ENCODE data around the gene GARIN5B. TPM values are rescaled to one million over a fixed set of nuclear protein-coding genes. Genes with fewer than 3 reads are reported as not detected.

Gene GARIN5B
- total and polyA plus RNA-seq, 2 of the 8 experiments (the other 6 are each of a cell fraction or from before 2014, with no cell fraction given): 0.03 TPM; not detected in 1

GRCh38 chr19:55358493-55358892, 4.6 kb downstream of the GARIN5B start:
- no peak overlapping the region for H3K14ac ChIP-seq (ENCODE audit: insufficient read length)
- H3K56ac ChIP-seq (replicated peaks; ENCODE audit: insufficient read length, low read depth, low read length): no peak overlapping the region
- DNase-seq (ENCODE audit: low read depth in 1 of 2, low spot score in 2 of 2) (no peak), FAIRE-seq (no peak)
- peaks cover 7% of the 10 kb centered on the region; the same call in 1 of the 2 replicates for H3K23me2 ChIP-seq (ENCODE audit: low read depth, low read length)
- no peak overlapping the region for H4K91ac ChIP-seq (replicated peaks; ENCODE audit: insufficient read length, low read length)
- no peak overlapping the region for H2BK12ac ChIP-seq (ENCODE audit: low read depth, low read length)
- no peaks in the 10 kb centered on the region for H3K79me2 ChIP-seq (ENCODE audit: control insufficient read depth in 1 of 2, insufficient read depth in 2 of 2, low read length in 2 of 2)
- H3K23ac ChIP-seq (ENCODE audit: insufficient read length): no peak overlapping the region
- no peak overlapping the region for H3K9ac ChIP-seq (replicated peaks in 1 of 4; ENCODE audit: extremely low read depth in 1 of 4, low read depth in 3 of 4, low read length in 3 of 4)
- H3K4me3 ChIP-seq (ENCODE audit: extremely low read depth in 1 of 4, insufficient read depth in 2 of 4, low read depth in 3 of 4, low read length in 4 of 4): no peak overlapping the region
- H3K27ac ChIP-seq (ENCODE audit: low read depth, low read length): no peak overlapping the region
- H3K4me1 ChIP-seq (replicated peaks in 1 of 4; ENCODE audit: control insufficient read depth in 3 of 4, insufficient read depth in 4 of 4, low read length in 3 of 4): peaks cover 0 to 10% (median 7%) of the 10 kb centered on the region in 4 experiments; a peak in 6 of 7 replicates
- no peak overlapping the region for H3K4me2 ChIP-seq (ENCODE audit: insufficient read depth in 1 of 2, low read depth in 2 of 2, low read length in 2 of 2)
- H2BK120ac ChIP-seq (replicated peaks; ENCODE audit: low read depth, low read length): no peak overlapping the region
- H2AK5ac ChIP-seq (ENCODE audit: low read depth, low read length): no peak overlapping the region
- ChIA-PET CTCF (ENCODE audit: partially characterized antibody) (interaction anchor here (1.0 to 2.0 kb wide), 5 partner anchors 10 to 67 kb away, joined by 3 to 5 read pairs (median 4); partner anchors contain the start of gene TMEM238), POLR2A (ENCODE audit: partially characterized antibody) (interaction anchor here (0.6 to 6.1 kb wide), 11 partner anchors 9 to 192 kb away, joined by 3 to 30 read pairs (median 3); partner anchors contain the start of genes DNAAF3, TMEM238 and UBE2S)
- H2BK20ac ChIP-seq (ENCODE audit: low read length): no peak overlapping the region
- H3K18ac ChIP-seq (ENCODE audit: extremely low read depth, low read length): no peak overlapping the region
- H3K36me3 ChIP-seq (ENCODE audit: control insufficient read depth in 2 of 4, insufficient read depth in 4 of 4, low read length in 3 of 4): no peaks in the 10 kb centered on the region
- H4K20me1 ChIP-seq (replicated peaks in 1 of 2; ENCODE audit: control insufficient read depth in 1 of 2, insufficient read depth in 2 of 2, low read length in 2 of 2): peaks cover 0 to 1% of the 10 kb centered on the region in 2 experiments
- peak overlapping the region; percentile 61; the same call in 1 of the 2 replicates for H2BK15ac ChIP-seq (ENCODE audit: low read length)
- H3K27me3 ChIP-seq (replicated peaks in 1 of 4; ENCODE audit: control insufficient read depth in 3 of 4, extremely low read depth in 1 of 4, insufficient read depth in 3 of 4, low read length in 3 of 4): peaks cover 3 to 36% (median 28%) of the 10 kb centered on the region in 4 experiments
- no peaks in the 10 kb centered on the region for H3K9me3 ChIP-seq (ENCODE audit: insufficient read depth in 2 of 2, low read depth in 1 of 2, low read length in 1 of 2)
- 93% methylated on average over 15 of the region's 19 CpGs; no CpG with 5 or more reads in 1 of the 2 experiments for WGBS, 2 experiments (ENCODE audit: extremely low coverage in 1 of 2, insufficient coverage in 1 of 2, insufficient read length in 1 of 2, insufficient replicate concordance in 2 of 2, low coverage in 1 of 2, low lambda C conversion rate in 2 of 2, missing lambda C conversion rate in 1 of 2)
- H4K8ac ChIP-seq (ENCODE audit: extremely low read depth, insufficient read depth, low read length): no peak overlapping the region
- H2AFZ ChIP-seq (ENCODE audit: low read length): no peak overlapping the region
- no peak overlapping the region for H2BK5ac ChIP-seq (ENCODE audit: low read depth, low read length)
- H3K79me1 ChIP-seq (ENCODE audit: low read depth, low read length): no peaks in the 10 kb centered on the region
- no peak overlapping the region for H4K5ac ChIP-seq (ENCODE audit: insufficient read length, low read depth, low read length)
- H3K4ac ChIP-seq (replicated peaks; ENCODE audit: insufficient read length, low read depth, low read length): no peak overlapping the region
- no peak for TF ChIP-seq SRF (IDR thresholded peaks at IDR 0.05; ENCODE audit: low read depth, low read length)
- no peak for TF ChIP-seq SP1 (IDR thresholded peaks at IDR 0.05; ENCODE audit: low read depth, low read length)
- TF ChIP-seq EP300 (IDR thresholded peaks at IDR 0.05; ENCODE audit: borderline replicate concordance in 1 of 2, low read depth in 2 of 2, low read length in 2 of 2): no peak
- TF ChIP-seq RAD21 (IDR thresholded peaks at IDR 0.05 in 1 of 2, conservative IDR thresholded peaks at IDR 0.05 in 1 of 2; ENCODE audit: low read depth in 2 of 2, low read length in 2 of 2): no peak
- no peak for TF ChIP-seq KDM5A (IDR thresholded peaks at IDR 0.05; ENCODE audit: low read length)
- TF ChIP-seq CEBPB (IDR thresholded peaks at IDR 0.05; ENCODE audit: low read depth, low read length): no peak
- TF ChIP-seq KDM1A (IDR thresholded peaks at IDR 0.05; ENCODE audit: borderline replicate concordance, low read length): no peak
- no peak for TF ChIP-seq CHD2 (IDR thresholded peaks at IDR 0.05; ENCODE audit: low read length)
- no peak for TF ChIP-seq USF2 (IDR thresholded peaks at IDR 0.05; ENCODE audit: low read length)
- TF ChIP-seq TBP (IDR thresholded peaks at IDR 0.05; ENCODE audit: low read depth, low read length): no peak
- no peak for TF ChIP-seq HDAC6 (IDR thresholded peaks at IDR 0.05; ENCODE audit: low read depth, low read length)
- no peak for TF ChIP-seq SIRT6 (IDR thresholded peaks at IDR 0.05; ENCODE audit: low read length)
- no peak for TF ChIP-seq POLR2AphosphoS5 (IDR thresholded peaks at IDR 0.05; ENCODE audit: low read depth, low read length)

All from H1 (cell line).